Upper lobe of left lung (tissue), 4 donors: ENCODE data around the gene GPR183.

Experiments
- EP300 ChIP-seq, 4 donors: sonication (generic); formaldehyde crosslinking; IDR thresholded peaks; one replicate each; pipeline ENCODE4 v1.5.1; 2017; ENCODE audit warnings: antibody characterized with exemption in 4 of 4, control low read depth in 2 of 4
- POLR2A ChIP-seq, 4 donors: fragments of 450-650 bp; IDR thresholded peaks; one replicate each; pipeline ENCODE4 v1.5.1; 2016 to 2017; ENCODE audit warnings: antibody characterized with exemption in 4 of 4, mild to moderate bottlenecking in 2 of 4
- POLR2AphosphoS5 ChIP-seq, 2 donors: sonication (generic); formaldehyde crosslinking; IDR thresholded peaks; one replicate each; pipeline ENCODE4 v1.5.1; 2017; ENCODE audit warnings: antibody characterized with exemption in 2 of 2
- TF ChIP-seq, protein P1 (sequence below), 6 experiments: fragments of 450-650 bp in 4 of 6; fragments of 200-600 bp in 2 of 6; sonication (generic) in 2 of 6; IDR thresholded peaks; one replicate each; pipeline ENCODE4 v1.5.1; 2016 to 2019; ENCODE audit warnings: antibody characterized with exemption in 6 of 6

DNA sequence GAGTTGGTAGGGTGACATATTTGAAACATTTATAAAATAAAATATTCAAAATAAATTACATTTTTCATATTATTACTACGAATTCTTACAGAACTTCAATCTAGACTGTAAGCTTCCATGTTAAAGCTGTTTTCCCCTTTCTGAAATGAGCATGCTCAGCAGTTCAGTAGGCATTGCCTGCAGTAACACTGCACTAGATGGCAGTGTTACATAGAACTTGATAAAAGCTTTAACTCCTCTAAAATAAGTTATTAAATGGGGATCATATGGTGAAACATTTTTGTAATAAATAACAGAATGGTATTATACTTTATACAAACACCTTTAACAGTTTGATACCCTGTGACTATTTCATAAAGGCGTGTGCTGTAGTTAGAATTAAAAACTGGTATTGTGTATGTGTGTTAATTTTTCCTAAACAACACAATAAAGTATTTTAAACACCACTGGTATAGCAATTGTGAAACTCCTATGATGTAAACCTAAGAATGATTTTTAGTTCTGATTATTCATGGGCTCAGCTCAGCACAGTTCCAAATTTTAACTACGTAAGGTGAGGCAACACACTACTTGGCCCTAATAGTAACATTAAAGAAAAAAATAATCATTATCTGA is 37.5 kb downstream of the GPR183 start:
- TF ChIP-seq POLR2A (IDR thresholded peaks at IDR 0.05) = no peak
- TF ChIP-seq, protein P1, sequence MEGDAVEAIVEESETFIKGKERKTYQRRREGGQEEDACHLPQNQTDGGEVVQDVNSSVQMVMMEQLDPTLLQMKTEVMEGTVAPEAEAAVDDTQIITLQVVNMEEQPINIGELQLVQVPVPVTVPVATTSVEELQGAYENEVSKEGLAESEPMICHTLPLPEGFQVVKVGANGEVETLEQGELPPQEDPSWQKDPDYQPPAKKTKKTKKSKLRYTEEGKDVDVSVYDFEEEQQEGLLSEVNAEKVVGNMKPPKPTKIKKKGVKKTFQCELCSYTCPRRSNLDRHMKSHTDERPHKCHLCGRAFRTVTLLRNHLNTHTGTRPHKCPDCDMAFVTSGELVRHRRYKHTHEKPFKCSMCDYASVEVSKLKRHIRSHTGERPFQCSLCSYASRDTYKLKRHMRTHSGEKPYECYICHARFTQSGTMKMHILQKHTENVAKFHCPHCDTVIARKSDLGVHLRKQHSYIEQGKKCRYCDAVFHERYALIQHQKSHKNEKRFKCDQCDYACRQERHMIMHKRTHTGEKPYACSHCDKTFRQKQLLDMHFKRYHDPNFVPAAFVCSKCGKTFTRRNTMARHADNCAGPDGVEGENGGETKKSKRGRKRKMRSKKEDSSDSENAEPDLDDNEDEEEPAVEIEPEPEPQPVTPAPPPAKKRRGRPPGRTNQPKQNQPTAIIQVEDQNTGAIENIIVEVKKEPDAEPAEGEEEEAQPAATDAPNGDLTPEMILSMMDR (IDR thresholded peaks at IDR 0.05) = peak; percentile 34 to 72 (median 60)
- no peak for TF ChIP-seq EP300 (IDR thresholded peaks at IDR 0.05)
- TF ChIP-seq POLR2AphosphoS5 (IDR thresholded peaks at IDR 0.05) = no peak
